HCT116 (cell line): ENCODE results near the gene QRICH2. TPM values are rescaled to one million over a fixed set of nuclear protein-coding genes. Genes with fewer than 3 reads are reported as not detected.
A peak's percentile ranks its signal among the peaks of the same experiment; 100 is the strongest.

Experiments used
- ATAC-seq: fragments of 200-7000 bp; cut with Tn5 transposase; 2 replicates; pipeline ENCODE4 v1.9.1; 2020; ENCODE audit warnings: mild to moderate bottlenecking, moderate library complexity
- BruUV-seq: library from RNA; stranded (reverse); fragments of 400-500 nt; replicated peaks from 2 replicates; lab custom pipeline; 2021; lab: Mats Ljungman, UMichigan
- CTCF ChIA-PET: fragments of 300-600 bp; sonication (Branson Sonifier 250); formaldehyde crosslinking; loops from one replicate; lab custom pipeline; 2021; ENCODE audit warnings: antibody characterized with exemption; lab: Charles Lee
- POLR2A ChIA-PET: fragments of 300-600, 350-600 bp; sonication (Branson Sonifier 250); formaldehyde crosslinking; loops from one replicate; lab custom pipeline; 2021; ENCODE audit warnings: antibody characterized with exemption; lab: Charles Lee
- RAD21 ChIA-PET, 2 experiments: fragments of 300-600 bp; sonication (Branson Sonifier 250); formaldehyde crosslinking; loops; one replicate each; lab custom pipeline; 2023; ENCODE audit warnings: low total read pairs in 2 of 2; ENCODE audit not compliant: uncharacterized antibody in 2 of 2, unreplicated experiment in 2 of 2, low non-redundant PET in 1 of 2; lab: Charles Lee
- DNase-seq: peaks from one replicate; pipeline ENCODE4 v3.0.0-alpha.2; 2010; ENCODE audit warnings: low read depth, low spot score
- H2AFZ ChIP-seq: fragments of 200-600 bp; shearing (Covaris generic), sonication (generic); 2 replicates; pipeline ENCODE4 v1.6.1; 2017; ENCODE audit warnings: low read depth, mixed run types, mixed read lengths, antibody characterized with exemption, low read length; ENCODE audit not compliant: poor library complexity, severe bottlenecking
- H3K27ac ChIP-seq: 2 replicates; pipeline ENCODE4 v1.5.1; 2012; ENCODE audit warnings: low read depth, low read length
- H3K27me3 ChIP-seq: fragments of 200-600 bp; sonication (generic); 2 replicates; pipeline ENCODE4 v1.6.1; 2016; ENCODE audit warnings: mixed run types, low read length, mixed read lengths; ENCODE audit not compliant: insufficient read depth
- H3K36me3 ChIP-seq, 2 experiments: fragments of 200-500 bp in 1 of 2; fragments of 200-600 bp in 1 of 2; sonication (Bioruptor generic) in 1 of 2; sonication (generic) in 1 of 2; 2 replicates each; pipeline versions ENCODE4 v1.5.1 to v1.6.1; 2014 to 2016; ENCODE audit warnings: low read length in 2 of 2, inconsistent platforms in 1 of 2, mixed read lengths in 1 of 2, mixed run types in 1 of 2; ENCODE audit not compliant: insufficient read depth in 2 of 2, control insufficient read depth in 1 of 2
- H3K4me1 ChIP-seq, 2 experiments: fragments of 200-600 bp in 1 of 2; sonication (generic) in 1 of 2; 2 replicates each; pipeline versions ENCODE4 v1.5.1 to v1.6.1; 2012 to 2017; ENCODE audit warnings: low read length in 2 of 2, inconsistent platforms in 1 of 2, mild to moderate bottlenecking in 1 of 2, mixed read lengths in 1 of 2, mixed run types in 1 of 2, moderate library complexity in 1 of 2; ENCODE audit not compliant: insufficient read depth in 2 of 2, control insufficient read depth in 1 of 2
- H3K4me2 ChIP-seq: fragments of 200-600 bp; sonication (generic); 2 replicates; pipeline ENCODE4 v1.6.1; 2017; ENCODE audit warnings: mixed run types, low read length, mixed read lengths
- H3K4me3 ChIP-seq, 2 experiments: fragments of 200-600 bp in 1 of 2; sonication (generic) in 1 of 2; replicated peaks in 1 of 2; 2 replicates each; pipeline ENCODE4 v1.5.1; 2011 to 2016; ENCODE audit warnings: low read length in 2 of 2, control low read depth in 1 of 2, low read depth in 1 of 2, mild to moderate bottlenecking in 1 of 2, mixed read lengths in 1 of 2, mixed run types in 1 of 2
- H3K79me2 ChIP-seq: fragments of 200-600 bp; sonication (generic); 2 replicates; pipeline ENCODE4 v1.6.1; 2017; ENCODE audit warnings: mild to moderate bottlenecking, mixed run types, low read length, moderate library complexity, mixed read lengths; ENCODE audit not compliant: insufficient read depth
- H3K9ac ChIP-seq: fragments of 200-600 bp; sonication (generic); 2 replicates; pipeline ENCODE4 v1.6.1; 2016; ENCODE audit warnings: low read length, mixed read lengths
- H3K9me2 ChIP-seq: fragments of 200-600 bp; sonication (generic), shearing (Covaris generic); 2 replicates; pipeline ENCODE4 v1.6.1; 2017; ENCODE audit warnings: mixed run types, mild to moderate bottlenecking, moderate library complexity; ENCODE audit not compliant: insufficient read depth
- H3K9me3 ChIP-seq, 2 experiments: fragments of 200-500 bp in 1 of 2; fragments of 200-600 bp in 1 of 2; sonication (Bioruptor generic) in 1 of 2; sonication (generic) in 1 of 2; 2 replicates each; pipeline ENCODE4 v1.6.1; 2014 to 2017; ENCODE audit warnings: low read length in 2 of 2, mixed read lengths in 2 of 2, inconsistent platforms in 1 of 2, low read depth in 1 of 2, mild to moderate bottlenecking in 1 of 2, mixed run types in 1 of 2, moderate library complexity in 1 of 2; ENCODE audit not compliant: control insufficient read depth in 1 of 2, insufficient read depth in 1 of 2
- H4K20me1 ChIP-seq: fragments of 200-600 bp; sonication (generic), shearing (Covaris generic); 2 replicates; pipeline ENCODE4 v1.6.1; 2017; ENCODE audit warnings: mixed run types, mild to moderate bottlenecking, moderate library complexity; ENCODE audit not compliant: insufficient read depth
- CBX3 ChIP-seq: IDR thresholded peaks from 2 replicates; pipeline ENCODE4 v1.6.1; 2012; ENCODE audit warnings: low read depth
- EGR1 ChIP-seq: IDR thresholded peaks from 2 replicates; pipeline ENCODE4 v1.6.1; 2012; ENCODE audit warnings: low read depth
- EZH2 ChIP-seq: fragments of 200-600 bp; sonication (generic); IDR thresholded peaks from 2 replicates; pipeline ENCODE4 v1.6.1; 2017; ENCODE audit warnings: antibody characterized with exemption, mixed run types
- JUND ChIP-seq: IDR thresholded peaks from 2 replicates; pipeline ENCODE4 v1.6.1; 2012
- POLR2A ChIP-seq: IDR thresholded peaks from 2 replicates; pipeline ENCODE4 v1.7.0; 2011; ENCODE audit warnings: borderline replicate concordance; ENCODE audit not compliant: insufficient read depth, insufficient read length; ENCODE audit errors: extremely low read depth
- POLR2AphosphoS5 ChIP-seq: IDR thresholded peaks from 2 replicates; pipeline ENCODE4 v1.6.1; 2011; ENCODE audit warnings: mild to moderate bottlenecking, low read depth, low read length, moderate library complexity
- RAD21 ChIP-seq: IDR thresholded peaks from 2 replicates; pipeline ENCODE4 v1.6.1; 2012; ENCODE audit warnings: low read depth, mild to moderate bottlenecking
- SP1 ChIP-seq: IDR thresholded peaks from 2 replicates; pipeline ENCODE4 v1.6.1; 2012; ENCODE audit warnings: low read depth
- SRF ChIP-seq: IDR thresholded peaks from 2 replicates; pipeline ENCODE4 v1.6.1; 2012; ENCODE audit warnings: low read depth
- YY1 ChIP-seq: IDR thresholded peaks from 2 replicates; pipeline ENCODE4 v1.6.1; 2011; ENCODE audit warnings: low read length, low read depth, moderate library complexity, mild to moderate bottlenecking; ENCODE audit not compliant: insufficient replicate concordance; ENCODE audit errors: extremely low read depth
- intact Hi-C: fragments of 100-400 bp; cut with micrococcal nuclease; formaldehyde crosslinking; loops from 2 replicates; pipeline ENCODE4 v1.10.0; 2022
- total RNA-seq: library from RNA; stranded (reverse); gene quantifications from one replicate; pipeline ENCODE4 v1.2.1, GENCODE V29; 2021; ENCODE audit not compliant: unreplicated experiment
- TF ChIP-seq, protein P1 (sequence below), 3 experiments: fragments of 200-600 bp in 1 of 3; sonication (generic) in 1 of 3; IDR thresholded peaks in 2 of 3; conservative IDR thresholded peaks in 1 of 3; 2 replicates each; pipeline ENCODE4 v1.5.1; 2012 to 2017; ENCODE audit warnings: low read depth in 2 of 3, low read length in 2 of 3, antibody characterized with exemption in 1 of 3, borderline replicate concordance in 1 of 3, control low read depth in 1 of 3, mild to moderate bottlenecking in 1 of 3, mixed read lengths in 1 of 3, mixed run types in 1 of 3, moderate library complexity in 1 of 3; ENCODE audit not compliant: insufficient read depth in 1 of 3
- TF ChIP-seq, protein P2 (sequence below): IDR thresholded peaks from 2 replicates; pipeline ENCODE4 v1.6.1; 2012; ENCODE audit warnings: low read depth

The QRICH2 gene
- total RNA-seq, 1 experiment from 2014 or later, result 4.9 TPM

DNA sequence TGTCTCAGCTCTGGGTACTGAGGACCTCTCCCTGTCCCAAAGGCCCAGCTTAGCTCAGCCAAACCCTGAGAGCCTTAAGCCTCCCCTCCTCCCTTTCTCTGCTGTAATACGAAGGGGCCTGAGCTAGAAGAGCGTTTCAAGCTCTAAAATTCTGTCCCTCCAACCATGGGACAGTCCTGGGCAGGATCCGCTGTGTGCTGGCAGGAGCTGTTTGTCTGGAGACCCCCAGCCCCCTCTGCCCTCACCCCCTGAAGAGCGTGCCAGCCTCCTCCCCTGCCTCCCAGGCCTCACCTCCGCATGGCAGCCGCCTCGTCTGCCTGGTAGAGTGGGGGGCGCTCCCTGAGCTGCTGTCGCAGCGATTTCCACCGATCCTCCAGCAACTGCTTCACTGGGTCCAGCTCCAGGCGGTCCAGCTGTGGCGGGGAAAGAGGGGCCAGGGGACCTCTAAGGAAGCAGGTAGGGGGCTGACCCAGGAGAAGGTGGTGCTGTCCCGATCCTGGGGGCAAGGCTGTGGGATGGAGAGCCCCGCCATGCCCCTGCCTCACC lies 28.3 kb downstream of the QRICH2 start (continued):
- TF ChIP-seq, protein P1, sequence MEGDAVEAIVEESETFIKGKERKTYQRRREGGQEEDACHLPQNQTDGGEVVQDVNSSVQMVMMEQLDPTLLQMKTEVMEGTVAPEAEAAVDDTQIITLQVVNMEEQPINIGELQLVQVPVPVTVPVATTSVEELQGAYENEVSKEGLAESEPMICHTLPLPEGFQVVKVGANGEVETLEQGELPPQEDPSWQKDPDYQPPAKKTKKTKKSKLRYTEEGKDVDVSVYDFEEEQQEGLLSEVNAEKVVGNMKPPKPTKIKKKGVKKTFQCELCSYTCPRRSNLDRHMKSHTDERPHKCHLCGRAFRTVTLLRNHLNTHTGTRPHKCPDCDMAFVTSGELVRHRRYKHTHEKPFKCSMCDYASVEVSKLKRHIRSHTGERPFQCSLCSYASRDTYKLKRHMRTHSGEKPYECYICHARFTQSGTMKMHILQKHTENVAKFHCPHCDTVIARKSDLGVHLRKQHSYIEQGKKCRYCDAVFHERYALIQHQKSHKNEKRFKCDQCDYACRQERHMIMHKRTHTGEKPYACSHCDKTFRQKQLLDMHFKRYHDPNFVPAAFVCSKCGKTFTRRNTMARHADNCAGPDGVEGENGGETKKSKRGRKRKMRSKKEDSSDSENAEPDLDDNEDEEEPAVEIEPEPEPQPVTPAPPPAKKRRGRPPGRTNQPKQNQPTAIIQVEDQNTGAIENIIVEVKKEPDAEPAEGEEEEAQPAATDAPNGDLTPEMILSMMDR (IDR thresholded peaks at IDR 0.05 in 2 of 3, conservative IDR thresholded peaks at IDR 0.05 in 1 of 3; ENCODE audit: borderline replicate concordance in 1 of 3, insufficient read depth in 1 of 3, low read depth in 2 of 3, low read length in 2 of 3), result no peak
- no peak for TF ChIP-seq YY1
- no peak for TF ChIP-seq SRF
- TF ChIP-seq SP1, result no peak
- no peak for TF ChIP-seq JUND
- TF ChIP-seq EGR1, result no peak
- no peak for TF ChIP-seq CBX3
- no peak for TF ChIP-seq POLR2AphosphoS5
- no peak for TF ChIP-seq EZH2
- TF ChIP-seq POLR2A, result no peak

DNA sequence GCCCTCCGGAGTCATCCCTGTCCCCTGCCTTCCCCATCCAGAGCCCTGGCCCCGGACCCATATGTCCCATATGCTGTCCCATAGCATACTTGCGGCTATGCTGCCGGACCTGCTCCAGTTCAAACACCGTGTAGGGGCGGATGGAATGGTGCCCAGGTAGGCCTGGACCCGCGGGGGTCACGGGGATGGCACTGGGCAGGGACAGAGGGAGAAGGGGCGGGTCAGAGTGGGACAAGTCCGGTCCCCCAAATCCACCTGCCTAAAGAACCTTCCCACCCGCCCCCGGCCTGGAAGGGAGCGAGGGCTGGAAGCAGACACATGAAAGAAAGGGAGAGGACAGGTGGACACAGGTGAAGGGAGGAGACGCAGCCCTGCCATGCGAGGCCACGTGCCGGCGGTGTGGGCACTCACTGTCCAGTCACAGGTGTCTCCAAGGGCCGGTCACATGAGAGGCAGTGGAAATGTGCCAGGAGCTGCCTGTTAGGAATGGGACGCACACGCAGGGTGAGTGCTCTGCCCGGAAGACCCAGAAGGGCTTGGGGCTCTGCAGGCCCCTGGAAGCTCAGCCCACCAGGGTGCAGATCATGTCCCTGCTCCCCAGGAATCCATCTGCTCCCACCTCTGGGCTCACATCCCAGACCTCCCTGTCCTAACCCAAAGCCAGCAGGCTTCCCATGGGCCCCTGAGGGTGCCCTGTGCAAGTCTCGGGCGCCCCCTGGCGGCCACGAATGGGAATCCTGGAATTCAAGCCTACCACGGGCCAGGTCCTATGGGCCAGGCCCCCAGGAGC lies 28.9 kb downstream of the QRICH2 start:
- TF ChIP-seq, protein P1 (IDR thresholded peaks at IDR 0.05 in 2 of 3, conservative IDR thresholded peaks at IDR 0.05 in 1 of 3; ENCODE audit: borderline replicate concordance in 1 of 3, insufficient read depth in 1 of 3, low read depth in 2 of 3, low read length in 2 of 3), result peak; percentile 98 to 100 (median 98)
- TF ChIP-seq RAD21, result peak; percentile 100
- TF ChIP-seq, protein P2, sequence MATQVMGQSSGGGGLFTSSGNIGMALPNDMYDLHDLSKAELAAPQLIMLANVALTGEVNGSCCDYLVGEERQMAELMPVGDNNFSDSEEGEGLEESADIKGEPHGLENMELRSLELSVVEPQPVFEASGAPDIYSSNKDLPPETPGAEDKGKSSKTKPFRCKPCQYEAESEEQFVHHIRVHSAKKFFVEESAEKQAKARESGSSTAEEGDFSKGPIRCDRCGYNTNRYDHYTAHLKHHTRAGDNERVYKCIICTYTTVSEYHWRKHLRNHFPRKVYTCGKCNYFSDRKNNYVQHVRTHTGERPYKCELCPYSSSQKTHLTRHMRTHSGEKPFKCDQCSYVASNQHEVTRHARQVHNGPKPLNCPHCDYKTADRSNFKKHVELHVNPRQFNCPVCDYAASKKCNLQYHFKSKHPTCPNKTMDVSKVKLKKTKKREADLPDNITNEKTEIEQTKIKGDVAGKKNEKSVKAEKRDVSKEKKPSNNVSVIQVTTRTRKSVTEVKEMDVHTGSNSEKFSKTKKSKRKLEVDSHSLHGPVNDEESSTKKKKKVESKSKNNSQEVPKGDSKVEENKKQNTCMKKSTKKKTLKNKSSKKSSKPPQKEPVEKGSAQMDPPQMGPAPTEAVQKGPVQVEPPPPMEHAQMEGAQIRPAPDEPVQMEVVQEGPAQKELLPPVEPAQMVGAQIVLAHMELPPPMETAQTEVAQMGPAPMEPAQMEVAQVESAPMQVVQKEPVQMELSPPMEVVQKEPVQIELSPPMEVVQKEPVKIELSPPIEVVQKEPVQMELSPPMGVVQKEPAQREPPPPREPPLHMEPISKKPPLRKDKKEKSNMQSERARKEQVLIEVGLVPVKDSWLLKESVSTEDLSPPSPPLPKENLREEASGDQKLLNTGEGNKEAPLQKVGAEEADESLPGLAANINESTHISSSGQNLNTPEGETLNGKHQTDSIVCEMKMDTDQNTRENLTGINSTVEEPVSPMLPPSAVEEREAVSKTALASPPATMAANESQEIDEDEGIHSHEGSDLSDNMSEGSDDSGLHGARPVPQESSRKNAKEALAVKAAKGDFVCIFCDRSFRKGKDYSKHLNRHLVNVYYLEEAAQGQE, result no peak
- TF ChIP-seq, all 23 proteins: peak for 2
- Histone ChIP-seq H3K27me3 (no peaks in the 10 kb centered on the region), H4K20me1 (no peaks in the 10 kb centered on the region), H3K9me3 (no peaks in the 10 kb centered on the region), H2AFZ (no peak overlapping the region), H3K27ac (no peak overlapping the region; the same call in 1 of the 2 replicates), H3K9ac (no peak overlapping the region), H3K4me2 (0 out of 2 replicates have a peak overlapping the region, but pooled peaks have one; percentile 7), H3K4me3 (no peak overlapping the region), H3K79me2 (no peaks in the 10 kb centered on the region), H3K9me2 (no peaks in the 10 kb centered on the region), H3K36me3 (no peaks in the 10 kb centered on the region), H3K4me1 (peaks cover 0 to 15% of the 10 kb centered on the region in 2 experiments; a peak in 2 of 4 replicates)
- ATAC-seq (peak; percentile 98), DNase-seq (peak; percentile 62)
- RAD21 ChIA-PET, result interaction anchor here (0.6 to 1.8 kb wide), 15 partner anchors 14 to 269 kb away, joined by 3 to 8 read pairs (median 3); partner anchors contain the start of gene UBALD2 (in 1 of the 2)
- POLR2A ChIA-PET, result interaction anchor here (0.9 to 2.2 kb wide), 2 partner anchors 153 to 158 kb away, joined by 3 to 5 read pairs; no protein-coding TSS in a partner anchor
- intact Hi-C loops, result loop anchor here (1.0 to 5.0 kb wide), 5 partner anchors 97 to 374 kb away; partner anchors contain the start of gene EVPL
- CTCF ChIA-PET, result interaction anchor here (0.6 to 5.1 kb wide), 39 partner anchors 8 to 374 kb away, joined by 3 to 132 read pairs (median 5); partner anchors contain the start of genes CDK3, EVPL, EXOC7 and MRPL38
- no TSS peak for BruUV-seq
